T-helper 9 cell (primary cell): ENCODE data around the gene AASDH.

Experiments used
- DNase-seq: peaks from one replicate; pipeline ENCODE4 v3.0.0-alpha.2; 2020
- total RNA-seq, 2 donors: gene quantifications; one replicate each; lab custom pipeline; 2026; lab: John Stamatoyannopoulos, UW

The AASDH gene
- 14.2 to 32.1 reads per million in 2 donors for total RNA-seq

- DNase-seq = peak; percentile 96
Observed at GRCh38 chr4:56387023-56388001, at the start of gene AASDH. TSS of gene AASDH (minus strand) at chr4:56387491. CDS start at chr4:56384299, 3,192 bp downstream.

- DNase-seq = peak; percentile 98
Observed at GRCh38 chr4:56435140-56435926, 48.0 kb upstream of the AASDH start, which contains the start of gene PPAT. TSS of gene PPAT (minus strand) at chr4:56435615. CDS start at chr4:56435477, 138 bp downstream.

GRCh38 chr4:56434599-56435139 is 47.4 kb upstream of the AASDH start:
- DNase-seq = no peak

GRCh38 chr4:56433280-56433679 is 46.0 kb upstream of the AASDH start:
- DNase-seq = no peak

- DNase-seq = no peak
Observed at GRCh38 chr4:56430203-56430602, 42.9 kb upstream of the AASDH start.

- DNase-seq = no peak
Observed at GRCh38 chr4:56427179-56427578, 39.9 kb upstream of the AASDH start.

- DNase-seq = no peak
Observed at GRCh38 chr4:56426273-56426672, 39.0 kb upstream of the AASDH start.

- DNase-seq = no peak
Observed at GRCh38 chr4:56425518-56425917, 38.2 kb upstream of the AASDH start.

- DNase-seq = peak; percentile 36
Observed at GRCh38 chr4:56424697-56425514, 37.6 kb upstream of the AASDH start.

- DNase-seq = no peak
Observed at GRCh38 chr4:56424176-56424575, 36.9 kb upstream of the AASDH start.

- DNase-seq = no peak
Observed at GRCh38 chr4:56417396-56417795, 30.1 kb upstream of the AASDH start.

GRCh38 chr4:56416349-56416748 is 29.1 kb upstream of the AASDH start:
- no peak for DNase-seq

GRCh38 chr4:56414135-56414670 is 26.9 kb upstream of the AASDH start:
- no peak for DNase-seq

GRCh38 chr4:56410247-56411062 is 23.2 kb upstream of the AASDH start:
- DNase-seq = no peak

- DNase-seq = no peak
Observed at GRCh38 chr4:56409511-56410090, 22.3 kb upstream of the AASDH start.

GRCh38 chr4:56408978-56409377 is 21.7 kb upstream of the AASDH start:
- DNase-seq = no peak

GRCh38 chr4:56406151-56406550 is 18.9 kb upstream of the AASDH start:
- no peak for DNase-seq

GRCh38 chr4:56405016-56405415 is 17.7 kb upstream of the AASDH start:
- no peak for DNase-seq

- no peak for DNase-seq
Observed at GRCh38 chr4:56400560-56400959, 13.3 kb upstream of the AASDH start.

GRCh38 chr4:56391270-56391669 is 4.0 kb upstream of the AASDH start:
- DNase-seq = no peak

- no peak for DNase-seq
Observed at GRCh38 chr4:56389558-56389957, 2.3 kb upstream of the AASDH start.
